Measurements from ENCODE around the gene PRKCI. TPM values are rescaled to one million over a fixed set of nuclear protein-coding genes. Genes with fewer than 3 reads are reported as not detected.

Gene PRKCI
- total RNA-seq, 2 experiments from 2014 or later = 17.4 to 21.3 TPM

GRCh38 chr3:170232266-170232665 is 10.0 kb downstream of the PRKCI start:
- intact Hi-C loops (cut with micrococcal nuclease) = no loop called here
- Mint-ChIP-seq H3K4me3 (no peak overlapping the region), H3K27ac (no peak overlapping the region), H3K36me3 (ENCODE audit: low read depth) (peaks cover 15% of the 10 kb centered on the region), H3K4me1 (ENCODE audit: low read depth) (peaks cover 6% of the 10 kb centered on the region), H3K9me3 (peaks cover 2% of the 10 kb centered on the region), H3K27me3 (no peaks in the 10 kb centered on the region)
- ATAC-seq = no peak
- ChIA-PET CTCF (interaction anchor here (0.9 kb wide), 1 partner anchor 21 kb away, joined by 3 read pairs; no protein-coding TSS in a partner anchor), POLR2A (interaction anchor here (0.8 to 1.5 kb wide), 3 partner anchors 11 to 124 kb away, joined by 3 to 5 read pairs (median 3); partner anchors contain the start of genes PRKCI and SKIL)
- DNase-seq = no peak
- TF ChIP-seq CTCF (IDR thresholded peaks at IDR 0.05) = no peak

GRCh38 chr3:170233530-170233929 is 11.3 kb downstream of the PRKCI start:
- Mint-ChIP-seq H3K4me3 (no peak overlapping the region), H3K27ac (no peak overlapping the region), H3K4me1 (ENCODE audit: low read depth) (no peaks in the 10 kb centered on the region), H3K9me3 (peaks cover 2% of the 10 kb centered on the region), H3K36me3 (ENCODE audit: low read depth) (peaks cover 16% of the 10 kb centered on the region), H3K27me3 (no peaks in the 10 kb centered on the region)
- ATAC-seq = no peak
- ChIA-PET CTCF (interaction anchor here (0.8 to 1.0 kb wide), 3 partner anchors 9 to 44 kb away, joined by 3 read pairs; no protein-coding TSS in a partner anchor), POLR2A (interaction anchor here (0.8 kb wide), 1 partner anchor 9 kb away, joined by 5 read pairs; no protein-coding TSS in a partner anchor)
- no peak for TF ChIP-seq CTCF (IDR thresholded peaks at IDR 0.05)
- DNase-seq = no peak
- intact Hi-C loops (cut with micrococcal nuclease) = no loop called here

- CTCF ChIA-PET = no interaction called here
- no peaks in the 10 kb centered on the region for H3K27me3 Mint-ChIP-seq
- TF ChIP-seq CTCF (IDR thresholded peaks at IDR 0.05) = no peak
- intact Hi-C loops (cut with micrococcal nuclease) = no loop called here
- POLR2A ChIA-PET = interaction anchor here (1.0 kb wide), 1 partner anchor 9 kb away, joined by 4 read pairs; no protein-coding TSS in a partner anchor
- DNase-seq (no peak), ATAC-seq (no peak)
- no peaks in the 10 kb centered on the region for H3K4me1 Mint-ChIP-seq (ENCODE audit: low read depth)
- H3K4me3 Mint-ChIP-seq = no peak overlapping the region
- no peak overlapping the region for H3K27ac Mint-ChIP-seq
- peaks cover 16% of the 10 kb centered on the region for H3K36me3 Mint-ChIP-seq (ENCODE audit: low read depth)
- H3K9me3 Mint-ChIP-seq = no peaks in the 10 kb centered on the region
These were observed 17.9 kb downstream of the PRKCI start for GRCh38 chr3:170240142-170240541.

- DNase-seq (no peak), ATAC-seq (no peak)
- H3K4me1 Mint-ChIP-seq (ENCODE audit: low read depth) = no peaks in the 10 kb centered on the region
- POLR2A ChIA-PET = no interaction called here
- no peak overlapping the region for H3K27ac Mint-ChIP-seq
- CTCF ChIA-PET = interaction anchor here (0.7 kb wide), 1 partner anchor 63 kb away, joined by 3 read pairs; no protein-coding TSS in a partner anchor
- no peak overlapping the region for H3K4me3 Mint-ChIP-seq
- intact Hi-C loops (cut with micrococcal nuclease) = no loop called here
- H3K9me3 Mint-ChIP-seq = no peaks in the 10 kb centered on the region
- TF ChIP-seq CTCF (IDR thresholded peaks at IDR 0.05) = no peak
- no peaks in the 10 kb centered on the region for H3K27me3 Mint-ChIP-seq
- peaks cover 18% of the 10 kb centered on the region for H3K36me3 Mint-ChIP-seq (ENCODE audit: low read depth)
These were observed 18.4 kb downstream of the PRKCI start for GRCh38 chr3:170240671-170241070.

- Mint-ChIP-seq H3K27ac (no peak overlapping the region), H3K4me1 (ENCODE audit: low read depth) (peaks cover 11% of the 10 kb centered on the region), H3K4me3 (no peak overlapping the region), H3K9me3 (no peaks in the 10 kb centered on the region), H3K27me3 (no peaks in the 10 kb centered on the region), H3K36me3 (ENCODE audit: low read depth) (peaks cover 15% of the 10 kb centered on the region)
- DNase-seq (no peak), ATAC-seq (no peak)
- intact Hi-C loops (cut with micrococcal nuclease) = no loop called here
- no peak for TF ChIP-seq CTCF (IDR thresholded peaks at IDR 0.05)
- CTCF ChIA-PET = no interaction called here
- POLR2A ChIA-PET = no interaction called here
These were observed 22.4 kb downstream of the PRKCI start for GRCh38 chr3:170244576-170244975.
